ENCODE results near the gene PAM16.

Gene PAM16

GRCh38 chr16:4386951-4387565 lies 35.9 kb upstream of the PAM16 start:
- no peak overlapping the region for H3K4me3 ChIP-seq (replicated peaks; ENCODE audit: low read depth, low read length)
- DNase-seq (ENCODE audit: extremely low read depth, low read depth): no peak
- no peak for TF ChIP-seq CTCF (IDR thresholded peaks at IDR 0.05; ENCODE audit: low read depth, low read length, missing control alignments)

- no peak for TF ChIP-seq CTCF (IDR thresholded peaks at IDR 0.05; ENCODE audit: low read depth, low read length, missing control alignments)
- DNase-seq (ENCODE audit: extremely low read depth, low read depth): no peak
- H3K4me3 ChIP-seq (replicated peaks; ENCODE audit: low read depth, low read length): no peak overlapping the region
These were observed 35.3 kb upstream of the PAM16 start for GRCh38 chr16:4386451-4386805.

GRCh38 chr16:4385789-4386450 lies 34.8 kb upstream of the PAM16 start:
- no peak for TF ChIP-seq CTCF (IDR thresholded peaks at IDR 0.05; ENCODE audit: low read depth, low read length, missing control alignments)
- no peak for DNase-seq (ENCODE audit: extremely low read depth, low read depth)

GRCh38 chr16:4385066-4385788 lies 34.1 kb upstream of the PAM16 start:
- H3K4me3 ChIP-seq (replicated peaks; ENCODE audit: low read depth, low read length): no peak overlapping the region
- no peak for TF ChIP-seq CTCF (IDR thresholded peaks at IDR 0.05; ENCODE audit: low read depth, low read length, missing control alignments)
- DNase-seq (ENCODE audit: extremely low read depth, low read depth): no peak

More at GRCh38 chr16:4385789-4386450, 34.8 kb upstream of the PAM16 start:
- no peak overlapping the region for H3K4me3 ChIP-seq (replicated peaks; ENCODE audit: low read depth, low read length)

GRCh38 chr16:4384509-4384942 lies 33.4 kb upstream of the PAM16 start:
- TF ChIP-seq CTCF (IDR thresholded peaks at IDR 0.05; ENCODE audit: low read depth, low read length, missing control alignments): no peak
- DNase-seq (ENCODE audit: extremely low read depth, low read depth): no peak

GRCh38 chr16:4383591-4384444 lies 32.7 kb upstream of the PAM16 start:
- no peak overlapping the region for H3K4me3 ChIP-seq (replicated peaks; ENCODE audit: low read depth, low read length)
- DNase-seq (ENCODE audit: extremely low read depth, low read depth): no peak
- no peak for TF ChIP-seq CTCF (IDR thresholded peaks at IDR 0.05; ENCODE audit: low read depth, low read length, missing control alignments)

More at GRCh38 chr16:4384509-4384942, 33.4 kb upstream of the PAM16 start:
- no peak overlapping the region for H3K4me3 ChIP-seq (replicated peaks; ENCODE audit: low read depth, low read length)
